Measurements from ENCODE around the gene CFAP161. TPM values are rescaled to one million over a fixed set of nuclear protein-coding genes. Genes with fewer than 3 reads are reported as not detected.

Gene CFAP161
- 1 to 10 TPM in 1 of 8 experiments, under 1 TPM in 3, not detected in 4; 0.14 to 3.1 (median 0.62) TPM for total RNA-seq

- in situ Hi-C loops (cut with MboI; ENCODE audit: low pct_unique_long_range_greater_than_20kb in 2 of 9, low sequenced_read_pairs in 9 of 9, unreplicated experiment in 9 of 9) = loop anchor here in 1 of 9 experiments (25.0 kb wide), 1 partner anchor 128 kb away; no protein-coding TSS in a partner anchor
- Histone ChIP-seq H3K4me3 (peak within 1 kb of the TSS; percentile 32 to 52 (median 38)), H3K4me1 (replicated peaks in 1 of 2) (peaks cover 0 to 2% of the 10 kb centered on the region in 2 donors), H3K27ac (no peak within 1 kb of the TSS)
- WGBS, 10 experiments = 0 to 6% (median 2%) methylated on average over 1 to 21 of the region's 33 CpGs
- ATAC-seq (replicated peaks in 6 of 8) = peak; percentile 100
Observed at GRCh38 chr15:81133782-81134461, at the start of gene CFAP161. CFAP161 (plus strand) TSS chr15:81134270; CDS start chr15:81134330, 60 bp downstream.

GRCh38 chr15:81084716-81085115, 49.4 kb upstream of the CFAP161 start:
- Histone ChIP-seq H3K4me1 (replicated peaks in 1 of 2) (no peaks in the 10 kb centered on the region), H3K27ac (no peak overlapping the region), H3K4me3 (no peak overlapping the region)
- 78 to 93% (median 93%) methylated on average over 2 to 3 of the region's 4 CpGs; no CpG with 5 or more reads in 5 of the 10 experiments for WGBS, 10 experiments
- in situ Hi-C loops (cut with MboI; ENCODE audit: low pct_unique_long_range_greater_than_20kb in 2 of 9, low sequenced_read_pairs in 9 of 9, unreplicated experiment in 9 of 9) = no loop called here
- no peak for ATAC-seq (replicated peaks in 6 of 8)

- no peak overlapping the region for H3K4me3 ChIP-seq
- H3K4me1 ChIP-seq (replicated peaks in 1 of 2) = no peaks in the 10 kb centered on the region
- 0 to 88% (median 75%) methylated on average over 1 to 2 of the region's 2 CpGs; no CpG with 5 or more reads in 5 of the 10 experiments for WGBS, 10 experiments
- no peak for ATAC-seq (replicated peaks in 6 of 8)
- in situ Hi-C loops (cut with MboI; ENCODE audit: low pct_unique_long_range_greater_than_20kb in 2 of 9, low sequenced_read_pairs in 9 of 9, unreplicated experiment in 9 of 9) = no loop called here
- no peak overlapping the region for H3K27ac ChIP-seq
Observed at GRCh38 chr15:81085213-81085612, 48.9 kb upstream of the CFAP161 start.

- WGBS, 10 experiments = 85 to 100% (median 94%) methylated on average over 2 to 5 of the region's 5 CpGs; no CpG with 5 or more reads in 2 of the 10 experiments
Observed at GRCh38 chr15:81085898-81086297, 48.2 kb upstream of the CFAP161 start.

GRCh38 chr15:81087066-81087465, 47.0 kb upstream of the CFAP161 start:
- no peak for ATAC-seq (replicated peaks in 6 of 8)
- H3K4me1 ChIP-seq (replicated peaks in 1 of 2) = no peaks in the 10 kb centered on the region
- in situ Hi-C loops (cut with MboI; ENCODE audit: low pct_unique_long_range_greater_than_20kb in 2 of 9, low sequenced_read_pairs in 9 of 9, unreplicated experiment in 9 of 9) = no loop called here
- no peak overlapping the region for H3K27ac ChIP-seq
- 22 to 100% (median 66%) methylated on average over 1 to 5 of the region's 5 CpGs; no CpG with 5 or more reads in 2 of the 10 experiments for WGBS, 10 experiments
- H3K4me3 ChIP-seq = no peak overlapping the region

More at GRCh38 chr15:81085898-81086297, 48.2 kb upstream of the CFAP161 start:
- Histone ChIP-seq H3K4me3 (no peak overlapping the region), H3K27ac (no peak overlapping the region), H3K4me1 (replicated peaks in 1 of 2) (no peaks in the 10 kb centered on the region)
- in situ Hi-C loops (cut with MboI; ENCODE audit: low pct_unique_long_range_greater_than_20kb in 2 of 9, low sequenced_read_pairs in 9 of 9, unreplicated experiment in 9 of 9) = no loop called here
- ATAC-seq (replicated peaks in 6 of 8) = no peak

- in situ Hi-C loops (cut with MboI; ENCODE audit: low pct_unique_long_range_greater_than_20kb in 2 of 9, low sequenced_read_pairs in 9 of 9, unreplicated experiment in 9 of 9) = no loop called here
- H3K4me1 ChIP-seq (replicated peaks in 1 of 2) = no peaks in the 10 kb centered on the region
- no peak overlapping the region for H3K27ac ChIP-seq
- ATAC-seq (replicated peaks in 6 of 8) = no peak
- WGBS, 10 experiments = 0 to 83% (median 20%) methylated on average over 1 of the region's 1 CpG; no CpG with 5 or more reads in 7 of the 10 experiments
- H3K4me3 ChIP-seq = no peak overlapping the region
Observed at GRCh38 chr15:81087694-81088093, 46.4 kb upstream of the CFAP161 start.

- Histone ChIP-seq H3K4me1 (replicated peaks in 1 of 2) (no peaks in the 10 kb centered on the region), H3K27ac (no peak overlapping the region), H3K4me3 (no peak overlapping the region)
- WGBS, 10 experiments = 0 to 70% (median 43%) methylated on average over 1 to 5 of the region's 5 CpGs; no CpG with 5 or more reads in 1 of the 10 experiments
- in situ Hi-C loops (cut with MboI; ENCODE audit: low pct_unique_long_range_greater_than_20kb in 2 of 9, low sequenced_read_pairs in 9 of 9, unreplicated experiment in 9 of 9) = no loop called here
- ATAC-seq (replicated peaks in 6 of 8) = peak in 2 of 8 experiments; percentile 18 to 71
Observed at GRCh38 chr15:81088470-81089013, 45.5 kb upstream of the CFAP161 start.

- no peak overlapping the region for H3K4me3 ChIP-seq
- WGBS, 10 experiments = 0 to 92% (median 48%) methylated on average over 2 to 9 of the region's 13 CpGs; no CpG with 5 or more reads in 1 of the 10 experiments
- no peaks in the 10 kb centered on the region for H3K4me1 ChIP-seq (replicated peaks in 1 of 2)
- H3K27ac ChIP-seq = no peak overlapping the region
- in situ Hi-C loops (cut with MboI; ENCODE audit: low pct_unique_long_range_greater_than_20kb in 2 of 9, low sequenced_read_pairs in 9 of 9, unreplicated experiment in 9 of 9) = no loop called here
- peak; percentile 76 to 99 (median 87) for ATAC-seq (replicated peaks in 6 of 8)
Observed at GRCh38 chr15:81091889-81092558, 42.0 kb upstream of the CFAP161 start.

- in situ Hi-C loops (cut with MboI; ENCODE audit: low pct_unique_long_range_greater_than_20kb in 2 of 9, low sequenced_read_pairs in 9 of 9, unreplicated experiment in 9 of 9) = no loop called here
- 37 to 100% (median 76%) methylated on average over 1 to 5 of the region's 5 CpGs for WGBS, 10 experiments
- Histone ChIP-seq H3K4me1 (replicated peaks in 1 of 2) (no peaks in the 10 kb centered on the region), H3K27ac (no peak overlapping the region), H3K4me3 (no peak overlapping the region)
- ATAC-seq (replicated peaks in 6 of 8) = no peak
Observed at GRCh38 chr15:81092559-81092902, 41.5 kb upstream of the CFAP161 start.

- 80 to 100% (median 95%) methylated on average over 2 to 3 of the region's 5 CpGs; no CpG with 5 or more reads in 6 of the 10 experiments for WGBS, 10 experiments
- Histone ChIP-seq H3K27ac (no peak overlapping the region), H3K4me3 (no peak overlapping the region), H3K4me1 (replicated peaks in 1 of 2) (no peaks in the 10 kb centered on the region)
- ATAC-seq (replicated peaks in 6 of 8) = no peak
- in situ Hi-C loops (cut with MboI; ENCODE audit: low pct_unique_long_range_greater_than_20kb in 2 of 9, low sequenced_read_pairs in 9 of 9, unreplicated experiment in 9 of 9) = no loop called here
Observed at GRCh38 chr15:81093961-81094360, 40.1 kb upstream of the CFAP161 start.

- WGBS, 10 experiments = 68 to 93% (median 87%) methylated on average over 1 to 10 of the region's 12 CpGs; no CpG with 5 or more reads in 1 of the 10 experiments
- in situ Hi-C loops (cut with MboI; ENCODE audit: low pct_unique_long_range_greater_than_20kb in 2 of 9, low sequenced_read_pairs in 9 of 9, unreplicated experiment in 9 of 9) = no loop called here
- no peak overlapping the region for H3K4me3 ChIP-seq
- no peak for ATAC-seq (replicated peaks in 6 of 8)
- H3K4me1 ChIP-seq (replicated peaks in 1 of 2) = no peaks in the 10 kb centered on the region
- no peak overlapping the region for H3K27ac ChIP-seq
Observed at GRCh38 chr15:81095690-81096365, 38.2 kb upstream of the CFAP161 start.

- ATAC-seq (replicated peaks in 6 of 8) = no peak
- in situ Hi-C loops (cut with MboI; ENCODE audit: low pct_unique_long_range_greater_than_20kb in 2 of 9, low sequenced_read_pairs in 9 of 9, unreplicated experiment in 9 of 9) = no loop called here
- Histone ChIP-seq H3K4me1 (replicated peaks in 1 of 2) (no peaks in the 10 kb centered on the region), H3K27ac (no peak overlapping the region), H3K4me3 (no peak overlapping the region)
- WGBS, 10 experiments = 28 to 100% (median 68%) methylated on average over 1 to 6 of the region's 6 CpGs; no CpG with 5 or more reads in 1 of the 10 experiments
Observed at GRCh38 chr15:81096398-81096797, 37.7 kb upstream of the CFAP161 start.
